Activated naive CD4-positive, alpha-beta T cell treated with anti-CD3 and anti-CD28 coated beads for 36 hours (primary cell): Measurements from ENCODE around the gene LSM14B. TPM values are rescaled to one million over a fixed set of nuclear protein-coding genes. Genes with fewer than 3 reads are reported as not detected.

Experiments
- CTCF ChIA-PET: fragments of 350-600 bp; sonication (Branson Sonifier 250); formaldehyde crosslinking; loops from one replicate; lab custom pipeline; 2021; ENCODE audit warnings: antibody characterized with exemption; lab: Charles Lee
- DNase-seq: peaks from one replicate; pipeline ENCODE4 v3.0.0-alpha.2; 2020
- H3K27ac Mint-ChIP-seq: one replicate; pipeline ENCODE4 v1.8.0; 2021; ENCODE audit warnings: mild to moderate bottlenecking, mixed read lengths
- H3K27me3 Mint-ChIP-seq: one replicate; pipeline ENCODE4 v1.8.0; 2021; ENCODE audit warnings: low read depth, mixed read lengths
- H3K36me3 Mint-ChIP-seq: one replicate; pipeline ENCODE4 v1.8.0; 2021; ENCODE audit warnings: low read depth, mixed read lengths
- H3K4me1 Mint-ChIP-seq: one replicate; pipeline ENCODE4 v1.8.0; 2021; ENCODE audit warnings: low read depth, mixed read lengths
- H3K4me3 Mint-ChIP-seq: one replicate; pipeline ENCODE4 v1.8.0; 2021; ENCODE audit warnings: mild to moderate bottlenecking, moderate library complexity, mixed read lengths
- H3K9me3 Mint-ChIP-seq: one replicate; pipeline ENCODE4 v1.8.0; 2021; ENCODE audit warnings: mixed read lengths
- intact Hi-C: fragments of 100-400 bp; cut with micrococcal nuclease; formaldehyde crosslinking; loops from one replicate; pipeline ENCODE4 v1.15.1; 2023
- total RNA-seq, 2 experiments: library from RNA; stranded (reverse); gene quantifications; one replicate each; pipeline ENCODE4 v1.2.3, GENCODE V29; 2021

LSM14B gene
- total RNA-seq, 2 experiments from 2014 or later = 29.6 to 33.3 TPM

GRCh38 chr20:62155428-62156253 is 33.4 kb downstream of the LSM14B start:
- CTCF ChIA-PET = interaction anchor here (0.9 to 1.5 kb wide), 2 partner anchors 17 to 145 kb away, joined by 5 to 9 read pairs; no protein-coding TSS in a partner anchor
- H3K36me3 Mint-ChIP-seq = peaks cover 34% of the 10 kb centered on the region
- intact Hi-C loops = loop anchor here (2.0 kb wide), 1 partner anchor 145 kb away; no protein-coding TSS in a partner anchor
- no peaks in the 10 kb centered on the region for H3K27me3 Mint-ChIP-seq
- no peak overlapping the region for H3K27ac Mint-ChIP-seq
- no peak overlapping the region for H3K4me3 Mint-ChIP-seq
- DNase-seq = no peak
- peaks cover 10% of the 10 kb centered on the region for H3K4me1 Mint-ChIP-seq
- H3K9me3 Mint-ChIP-seq = no peaks in the 10 kb centered on the region

- DNase-seq = no peak
- CTCF ChIA-PET = interaction anchor here (0.6 to 1.5 kb wide), 4 partner anchors 11 to 145 kb away, joined by 4 to 9 read pairs (median 4); no protein-coding TSS in a partner anchor
- Mint-ChIP-seq H3K4me3 (no peak overlapping the region), H3K27ac (no peak overlapping the region), H3K9me3 (no peaks in the 10 kb centered on the region), H3K4me1 (peaks cover 10% of the 10 kb centered on the region), H3K27me3 (no peaks in the 10 kb centered on the region), H3K36me3 (peaks cover 34% of the 10 kb centered on the region)
- intact Hi-C loops = loop anchor here (2.0 kb wide), 1 partner anchor 145 kb away; no protein-coding TSS in a partner anchor
Measured at GRCh38 chr20:62156254-62156556, 33.9 kb downstream of the LSM14B start.

- Mint-ChIP-seq H3K9me3 (no peaks in the 10 kb centered on the region), H3K27me3 (no peaks in the 10 kb centered on the region), H3K27ac (no peak overlapping the region), H3K36me3 (peaks cover 29% of the 10 kb centered on the region), H3K4me3 (no peak overlapping the region), H3K4me1 (peaks cover 10% of the 10 kb centered on the region)
- intact Hi-C loops = loop anchor here (2.0 kb wide), 1 partner anchor 146 kb away; no protein-coding TSS in a partner anchor
- CTCF ChIA-PET = interaction anchor here (0.6 to 1.5 kb wide), 4 partner anchors 11 to 146 kb away, joined by 4 to 9 read pairs (median 4); no protein-coding TSS in a partner anchor
- peak; percentile 75 for DNase-seq
Measured at GRCh38 chr20:62156592-62157386, 34.5 kb downstream of the LSM14B start.

GRCh38 chr20:62157387-62158087 is 35.3 kb downstream of the LSM14B start:
- no peaks in the 10 kb centered on the region for H3K9me3 Mint-ChIP-seq
- H3K4me1 Mint-ChIP-seq = peaks cover 10% of the 10 kb centered on the region
- DNase-seq = no peak
- H3K27me3 Mint-ChIP-seq = no peaks in the 10 kb centered on the region
- H3K27ac Mint-ChIP-seq = no peak overlapping the region
- CTCF ChIA-PET = interaction anchor here (1.2 to 1.5 kb wide), 2 partner anchors 12 to 15 kb away, joined by 4 to 5 read pairs; no protein-coding TSS in a partner anchor
- peaks cover 22% of the 10 kb centered on the region for H3K36me3 Mint-ChIP-seq
- H3K4me3 Mint-ChIP-seq = no peak overlapping the region
- intact Hi-C loops = loop anchor here (2.0 kb wide), 1 partner anchor 147 kb away; no protein-coding TSS in a partner anchor

DNA sequence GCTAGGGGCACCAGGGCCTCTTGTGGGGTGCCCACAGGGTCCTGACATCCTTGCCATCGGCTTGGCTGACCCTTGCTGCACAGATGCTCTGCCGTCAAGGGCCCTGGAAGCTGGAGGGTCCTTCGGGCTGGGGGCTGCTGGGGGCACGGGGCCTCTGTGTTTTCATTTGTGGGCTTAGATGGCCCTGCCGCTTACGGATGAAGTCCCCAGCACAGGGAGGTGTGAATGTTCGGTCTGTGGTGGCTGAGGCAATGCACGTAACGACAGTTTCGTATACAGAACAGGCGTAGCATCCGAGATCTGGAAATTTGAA is 35.8 kb downstream of the LSM14B start:
- no peak overlapping the region for H3K4me3 Mint-ChIP-seq
- H3K4me1 Mint-ChIP-seq = peaks cover 10% of the 10 kb centered on the region
- intact Hi-C loops = no loop called here
- no peaks in the 10 kb centered on the region for H3K27me3 Mint-ChIP-seq
- CTCF ChIA-PET = no interaction called here
- DNase-seq = no peak
- no peak overlapping the region for H3K27ac Mint-ChIP-seq
- H3K9me3 Mint-ChIP-seq = no peaks in the 10 kb centered on the region
- peaks cover 18% of the 10 kb centered on the region for H3K36me3 Mint-ChIP-seq

GRCh38 chr20:62158541-62158940 is 36.3 kb downstream of the LSM14B start:
- Mint-ChIP-seq H3K4me3 (no peak overlapping the region), H3K9me3 (no peaks in the 10 kb centered on the region), H3K4me1 (peaks cover 10% of the 10 kb centered on the region), H3K36me3 (peaks cover 16% of the 10 kb centered on the region), H3K27ac (no peak overlapping the region), H3K27me3 (no peaks in the 10 kb centered on the region)
- DNase-seq = no peak
- intact Hi-C loops = no loop called here
- CTCF ChIA-PET = interaction anchor here (0.6 kb wide), 1 partner anchor 132 kb away, joined by 3 read pairs; no protein-coding TSS in a partner anchor

- peaks cover 14% of the 10 kb centered on the region for H3K36me3 Mint-ChIP-seq
- DNase-seq = no peak
- no peaks in the 10 kb centered on the region for H3K9me3 Mint-ChIP-seq
- H3K27ac Mint-ChIP-seq = no peak overlapping the region
- CTCF ChIA-PET = interaction anchor here (0.6 kb wide), 1 partner anchor 133 kb away, joined by 3 read pairs; no protein-coding TSS in a partner anchor
- no peak overlapping the region for H3K4me3 Mint-ChIP-seq
- peaks cover 8% of the 10 kb centered on the region for H3K4me1 Mint-ChIP-seq
- intact Hi-C loops = no loop called here
- no peaks in the 10 kb centered on the region for H3K27me3 Mint-ChIP-seq
Measured at GRCh38 chr20:62159052-62159451, 36.8 kb downstream of the LSM14B start.

DNA sequence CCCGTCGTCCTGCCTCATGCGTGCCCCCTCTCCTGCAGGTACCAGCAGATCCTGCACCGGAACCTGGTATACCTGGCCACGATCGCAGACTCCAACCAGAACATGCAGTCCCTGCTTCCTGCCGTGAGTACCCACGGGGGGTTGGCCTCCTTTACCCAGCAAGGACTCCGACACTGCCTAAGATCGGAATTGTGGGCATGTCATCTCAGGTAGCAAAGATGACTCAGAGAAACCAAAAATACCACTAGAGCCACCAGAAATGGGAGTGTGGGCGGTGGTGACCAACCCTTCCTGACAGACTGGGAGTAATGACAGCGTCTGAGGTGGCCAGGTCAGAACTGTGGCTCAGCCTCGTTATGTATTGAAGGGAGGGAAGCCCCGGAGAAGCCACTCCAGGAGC is 37.6 kb downstream of the LSM14B start:
- Mint-ChIP-seq H3K27ac (no peak overlapping the region), H3K27me3 (no peaks in the 10 kb centered on the region)

GRCh38 chr20:62160253-62160652 is 38.0 kb downstream of the LSM14B start:
- Mint-ChIP-seq H3K27ac (no peak overlapping the region), H3K4me1 (peaks cover 8% of the 10 kb centered on the region), H3K4me3 (no peak overlapping the region), H3K27me3 (no peaks in the 10 kb centered on the region), H3K9me3 (no peaks in the 10 kb centered on the region), H3K36me3 (peaks cover 9% of the 10 kb centered on the region)
- DNase-seq = no peak
- CTCF ChIA-PET = no interaction called here
- intact Hi-C loops = no loop called here

More for the DNA sequence above, 37.6 kb downstream of the LSM14B start:
- H3K9me3 Mint-ChIP-seq = no peaks in the 10 kb centered on the region
- no peak overlapping the region for H3K4me3 Mint-ChIP-seq
- H3K36me3 Mint-ChIP-seq = peaks cover 8% of the 10 kb centered on the region
- DNase-seq = peak; percentile 60
- CTCF ChIA-PET = no interaction called here
- intact Hi-C loops = no loop called here
- peaks cover 8% of the 10 kb centered on the region for H3K4me1 Mint-ChIP-seq

DNA sequence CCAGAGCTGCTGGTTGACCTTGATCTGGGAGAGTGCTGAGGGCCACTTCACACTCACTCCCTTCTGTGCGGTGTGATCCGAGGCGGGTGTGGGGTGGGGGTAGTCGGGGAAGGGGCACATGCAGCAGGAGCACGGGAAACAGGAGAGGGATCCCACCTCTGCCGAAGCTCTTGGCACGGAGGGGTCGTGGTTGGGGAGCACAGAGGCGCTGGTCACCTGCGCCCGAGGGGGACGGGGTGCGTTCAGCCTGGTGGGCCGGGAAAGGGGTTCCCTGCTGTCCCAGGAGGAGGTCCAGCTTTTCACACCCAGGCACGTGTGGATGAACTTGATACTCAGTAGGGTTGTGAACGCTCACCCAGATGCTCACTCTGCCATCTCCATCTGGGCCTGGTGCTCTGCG is 38.6 kb downstream of the LSM14B start:
- Mint-ChIP-seq H3K36me3 (peaks cover 8% of the 10 kb centered on the region), H3K27me3 (no peaks in the 10 kb centered on the region), H3K4me3 (no peak overlapping the region), H3K27ac (no peak overlapping the region), H3K4me1 (peaks cover 6% of the 10 kb centered on the region), H3K9me3 (no peaks in the 10 kb centered on the region)
- no peak for DNase-seq
- CTCF ChIA-PET = no interaction called here
- intact Hi-C loops = no loop called here

- no peaks in the 10 kb centered on the region for H3K27me3 Mint-ChIP-seq
- DNase-seq = no peak
- intact Hi-C loops = no loop called here
- no peak overlapping the region for H3K4me3 Mint-ChIP-seq
- peaks cover 8% of the 10 kb centered on the region for H3K36me3 Mint-ChIP-seq
- peaks cover 5% of the 10 kb centered on the region for H3K4me1 Mint-ChIP-seq
- H3K9me3 Mint-ChIP-seq = no peaks in the 10 kb centered on the region
- CTCF ChIA-PET = no interaction called here
- H3K27ac Mint-ChIP-seq = no peak overlapping the region
Measured at GRCh38 chr20:62161347-62161746, 39.1 kb downstream of the LSM14B start.
